Measurements from ENCODE around the gene ISLR. TPM values are rescaled to one million over a fixed set of nuclear protein-coding genes. Genes with fewer than 3 reads are reported as not detected.

ISLR gene
- total and polyA plus RNA-seq, 9 of the 15 experiments (the other 6 are each of a cell fraction or from before 2014, with no cell fraction given): not detected

DNA sequence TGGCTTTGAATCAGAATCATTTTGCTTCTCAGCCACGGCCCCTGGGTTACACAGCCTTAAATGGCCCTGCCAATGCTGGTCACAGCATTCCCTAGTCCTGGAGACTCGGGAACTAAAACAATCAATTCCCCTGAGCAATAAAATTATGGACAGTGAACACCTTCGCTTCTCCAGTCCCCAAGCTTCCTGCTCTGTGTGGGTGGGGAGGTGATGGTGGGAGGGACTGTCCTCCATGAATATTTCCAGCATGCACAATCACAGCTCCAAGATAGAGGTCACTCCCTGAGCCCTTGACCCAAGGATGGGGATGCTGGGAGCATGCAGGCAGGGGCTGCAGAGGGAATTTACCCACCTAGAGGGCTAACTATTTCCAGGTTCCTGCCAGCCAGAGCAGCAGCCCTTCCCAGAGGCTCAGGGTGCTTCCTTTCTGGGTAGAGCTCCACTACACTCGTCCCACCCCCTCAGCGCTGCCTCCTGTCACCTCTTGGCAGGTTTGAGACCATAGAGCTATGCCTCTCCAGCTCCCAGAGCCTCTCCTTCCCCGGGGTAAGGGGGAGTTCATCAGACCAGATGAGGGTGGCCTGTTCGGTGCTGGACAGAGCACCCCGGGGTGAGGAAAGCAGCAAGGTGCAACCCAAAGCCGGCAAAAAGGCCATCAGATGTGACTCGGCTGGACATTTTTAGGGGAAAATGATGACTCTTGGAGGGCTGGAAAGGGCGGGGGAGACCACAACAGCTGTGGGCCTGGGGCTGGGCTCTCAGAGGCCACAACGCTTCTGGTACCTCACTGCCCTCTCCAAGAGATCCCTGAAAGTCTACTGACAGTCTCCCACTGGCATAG, 48.1 kb downstream of the ISLR start:
- no peak for TF ChIP-seq ZNF324 (CRISPR knock-in tag; IDR thresholded peaks at IDR 0.05)
- no peak for TF ChIP-seq C11orf30 (IDR thresholded peaks at IDR 0.05; ENCODE audit: low read depth)
- no peak for TF ChIP-seq RBM39 (optimal IDR thresholded peaks at IDR 0.05; ENCODE audit: low read depth, low read length)
- TF ChIP-seq CTCF (IDR thresholded peaks at IDR 0.05 in 2 of 3, conservative IDR thresholded peaks at IDR 0.05 in 1 of 3; ENCODE audit: insufficient read depth in 2 of 3, low read depth in 1 of 3, low read length in 3 of 3): no peak
- TF ChIP-seq STAG1 (CRISPR knock-in tag; IDR thresholded peaks at IDR 0.05; ENCODE audit: borderline replicate concordance): no peak
- TF ChIP-seq YBX1 (IDR thresholded peaks at IDR 0.05): no peak
- no peak for TF ChIP-seq ZNF76 (CRISPR knock-in tag; IDR thresholded peaks at IDR 0.05; ENCODE audit: borderline replicate concordance)
- FAIRE-seq (no peak), ATAC-seq (no peak), DNase-seq (ENCODE audit: extremely low read depth in 1 of 4, low spot score in 3 of 4) (no peak)
- H3K9me1 ChIP-seq (ENCODE audit: control insufficient read depth, insufficient read depth, low read length): no peaks in the 10 kb centered on the region
- H3K4me2 ChIP-seq (ENCODE audit: insufficient read depth, low read length): no peak overlapping the region
- H3K9me3 ChIP-seq (replicated peaks; ENCODE audit: control insufficient read depth, insufficient read depth, low read depth, low read length): no peaks in the 10 kb centered on the region
- in situ Hi-C loops (cut with MboI) (no loop called here), intact Hi-C loops (cut with micrococcal nuclease) (no loop called here)
- no peaks in the 10 kb centered on the region for H3K36me3 ChIP-seq (ENCODE audit: control insufficient read depth, insufficient read depth, low read length)
- H3K9ac ChIP-seq (ENCODE audit: insufficient read depth in 1 of 2, low read depth in 2 of 2, low read length in 2 of 2): no peak overlapping the region
- POLR2A ChIA-PET: no interaction called here
- H3K27me3 ChIP-seq (ENCODE audit: control insufficient read depth in 2 of 2, insufficient read depth in 2 of 2, low read length in 2 of 2): peaks cover 3 to 52% of the 10 kb centered on the region in 2 experiments; a peak in 3 of 5 replicates
- H3K27ac ChIP-seq (ENCODE audit: extremely low read depth, low read depth, low read length): no peak overlapping the region
- 0% methylated on average over 12 of the region's 12 CpGs for WGBS (ENCODE audit: insufficient coverage, low coverage, missing lambda C conversion rate)
- CTCF ChIA-PET (ENCODE audit: low intra/inter-chr PET ratio): no interaction called here
- H3K79me2 ChIP-seq (ENCODE audit: control insufficient read depth, insufficient read depth, low read length): no peaks in the 10 kb centered on the region
- BruUV-seq (replicated peaks): no TSS peak
- H3K4me1 ChIP-seq (replicated peaks in 1 of 2; ENCODE audit: control insufficient read depth in 2 of 2, insufficient read depth in 2 of 2, low read length in 2 of 2): no peaks in the 10 kb centered on the region
- no peak overlapping the region for H2AFZ ChIP-seq (ENCODE audit: low read depth, low read length)
- H3K4me3 ChIP-seq: no peak overlapping the region
- H4K20me1 ChIP-seq (replicated peaks; ENCODE audit: control insufficient read depth, insufficient read depth, low read length): peaks cover 10% of the 10 kb centered on the region
